ENCODE results near the gene SLC1A3.

SLC1A3 gene

DNA sequence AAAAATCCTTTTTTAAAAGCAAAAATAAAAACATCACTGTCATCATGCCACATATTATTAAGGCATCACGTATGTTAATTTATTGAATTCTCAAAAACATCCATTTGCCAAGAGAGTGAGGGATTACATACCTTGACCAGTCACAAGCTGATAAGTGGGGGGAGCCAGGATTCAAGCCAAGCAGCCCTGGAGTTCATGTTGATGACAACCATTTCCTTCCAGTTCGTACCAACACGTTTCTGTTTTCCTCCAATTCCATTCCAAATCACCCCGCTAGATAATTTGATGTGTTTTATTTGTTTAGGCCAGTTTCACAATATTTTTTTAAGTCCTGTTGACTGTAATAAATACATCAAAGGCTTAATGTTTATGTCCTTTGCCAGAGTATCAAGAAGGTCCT lies 53.0 kb downstream of the SLC1A3 start:
- peak; percentile 31 to 83 for DNase-seq (ENCODE audit: low read depth in 2 of 2)
- TF ChIP-seq CTCF (IDR thresholded peaks at IDR 0.05; ENCODE audit: low read depth, low read length) = no peak
- H3K4me3 ChIP-seq (replicated peaks in 1 of 2; ENCODE audit: low read depth in 2 of 2, low read length in 2 of 2) = no peak overlapping the region

DNA sequence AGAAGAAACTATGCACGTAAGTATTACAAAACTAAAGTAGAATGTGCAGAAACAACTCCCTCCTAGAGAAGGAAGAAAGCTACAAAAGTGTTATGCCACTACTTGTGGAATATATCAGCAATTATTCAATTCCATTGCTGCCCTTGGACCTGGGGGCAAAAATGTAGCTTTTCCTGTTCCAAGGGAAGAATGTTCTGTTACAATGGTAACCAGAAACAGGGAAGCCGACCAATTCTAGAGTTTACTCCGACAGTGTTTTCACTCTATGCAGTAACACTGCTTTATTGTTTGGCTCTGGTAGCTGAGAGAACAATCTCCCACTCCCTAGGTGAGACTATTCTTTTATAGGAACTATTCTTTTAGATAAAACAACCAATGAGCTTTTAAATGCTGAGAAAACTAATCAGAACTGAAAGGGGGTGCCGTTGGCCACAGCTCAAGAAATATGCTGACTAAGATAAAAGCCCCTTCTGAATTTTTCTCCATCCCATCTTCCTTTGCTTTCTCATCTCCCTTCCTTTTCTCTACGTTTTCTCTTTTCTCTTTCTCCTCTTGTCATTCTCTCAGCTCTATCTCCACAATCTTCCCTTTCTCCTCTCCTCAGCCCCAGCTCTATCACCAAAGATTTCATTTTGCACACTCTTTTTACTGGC lies 54.1 kb downstream of the SLC1A3 start:
- no peak for TF ChIP-seq CTCF (IDR thresholded peaks at IDR 0.05; ENCODE audit: low read depth, low read length)
- H3K4me3 ChIP-seq (replicated peaks in 1 of 2; ENCODE audit: low read depth in 2 of 2, low read length in 2 of 2) = no peak overlapping the region
- peak in 1 of 2 donors; percentile 24 for DNase-seq (ENCODE audit: low read depth in 2 of 2)

- H3K4me3 ChIP-seq (replicated peaks in 1 of 2; ENCODE audit: low read depth in 2 of 2, low read length in 2 of 2) = no peak overlapping the region
- no peak for TF ChIP-seq CTCF (IDR thresholded peaks at IDR 0.05; ENCODE audit: low read depth, low read length)
- no peak for DNase-seq (ENCODE audit: low read depth in 2 of 2)
These were observed 55.2 kb downstream of the SLC1A3 start for GRCh38 chr5:36661456-36662220.

GRCh38 chr5:36662291-36662851 lies 56.0 kb downstream of the SLC1A3 start:
- TF ChIP-seq CTCF (IDR thresholded peaks at IDR 0.05; ENCODE audit: low read depth, low read length) = no peak
- DNase-seq (ENCODE audit: low read depth in 2 of 2) = no peak
- no peak overlapping the region for H3K4me3 ChIP-seq (replicated peaks in 1 of 2; ENCODE audit: low read depth in 2 of 2, low read length in 2 of 2)

DNA sequence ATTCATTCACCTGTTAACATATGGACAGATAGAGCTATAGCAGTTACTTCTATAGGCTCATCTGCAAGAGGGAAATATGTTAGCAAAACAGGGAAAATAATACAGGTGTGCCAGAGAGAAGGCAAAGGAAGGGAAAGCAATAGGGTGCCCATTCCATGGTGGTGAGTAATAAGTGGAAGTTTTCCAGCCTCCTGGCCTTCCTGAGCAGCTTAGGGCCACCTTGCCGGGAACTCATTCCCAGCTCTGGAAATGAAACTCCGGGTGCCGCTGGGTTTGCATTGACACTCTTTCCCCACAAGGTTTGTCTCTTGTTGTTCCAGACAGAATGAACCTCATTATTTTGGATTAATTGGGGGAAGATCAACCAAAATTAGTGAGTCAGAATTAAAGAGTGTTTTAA lies 58.4 kb downstream of the SLC1A3 start:
- no peak for TF ChIP-seq CTCF (IDR thresholded peaks at IDR 0.05; ENCODE audit: low read depth, low read length)
- DNase-seq (ENCODE audit: low read depth in 2 of 2) = no peak
- no peak overlapping the region for H3K4me3 ChIP-seq (replicated peaks in 1 of 2; ENCODE audit: low read depth in 2 of 2, low read length in 2 of 2)

- H3K4me3 ChIP-seq (replicated peaks in 1 of 2; ENCODE audit: low read depth in 2 of 2, low read length in 2 of 2) = no peak overlapping the region
- TF ChIP-seq CTCF (IDR thresholded peaks at IDR 0.05; ENCODE audit: low read depth, low read length) = no peak
- DNase-seq (ENCODE audit: low read depth in 2 of 2) = no peak
These were observed 59.2 kb downstream of the SLC1A3 start for GRCh38 chr5:36665628-36666027.
